Fibroblast of pulmonary artery (primary cell): ENCODE measurements around the gene MBOAT2.

Experiments
- DNase-seq: peaks from one replicate; pipeline ENCODE4 v3.0.0-alpha.2; 2010; ENCODE audit warnings: low read depth
- H3K4me3 ChIP-seq: replicated peaks from 2 replicates; pipeline ENCODE4 v1.5.1; 2011; ENCODE audit warnings: low read depth, mild to moderate bottlenecking, control low read depth, low read length, moderate library complexity
- CTCF ChIP-seq: IDR thresholded peaks from 2 replicates; pipeline ENCODE4 v1.5.1; 2011; ENCODE audit warnings: mild to moderate bottlenecking, control low read depth, low read length, inconsistent platforms; ENCODE audit errors: missing control alignments

MBOAT2 gene

GRCh38 chr2:8957628-8958027 is 45.9 kb downstream of the MBOAT2 start:
- no peak for TF ChIP-seq CTCF
- no peak overlapping the region for H3K4me3 ChIP-seq

DNA sequence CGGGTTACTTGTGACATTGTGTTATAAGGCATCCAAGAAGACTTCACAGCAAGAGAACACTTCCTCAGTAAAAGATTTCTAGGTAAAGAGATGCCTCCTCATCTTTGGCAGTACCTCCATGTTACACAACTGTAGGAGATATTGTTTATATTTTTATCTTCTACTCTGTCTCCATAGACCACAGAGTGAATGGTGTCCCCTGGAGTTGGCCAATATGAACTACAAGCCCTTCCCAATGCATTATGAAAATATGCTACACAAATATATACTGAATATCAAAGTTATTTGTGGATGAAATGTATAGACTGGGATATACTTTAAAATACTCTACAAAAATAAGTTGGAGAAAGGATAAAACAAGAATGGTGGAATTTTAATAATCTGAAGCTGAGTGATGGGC is 46.7 kb downstream of the MBOAT2 start:
- no peak for DNase-seq
- no peak overlapping the region for H3K4me3 ChIP-seq
- peak; percentile 25 for TF ChIP-seq CTCF

More at GRCh38 chr2:8957628-8958027, 45.9 kb downstream of the MBOAT2 start:
- no peak for DNase-seq

- no peak for TF ChIP-seq CTCF
- DNase-seq: no peak
- no peak overlapping the region for H3K4me3 ChIP-seq
These were observed 48.5 kb downstream of the MBOAT2 start for GRCh38 chr2:8954990-8955389.

GRCh38 chr2:8953525-8953924 is 50.0 kb downstream of the MBOAT2 start:
- no peak overlapping the region for H3K4me3 ChIP-seq
- no peak for TF ChIP-seq CTCF
- no peak for DNase-seq

DNA sequence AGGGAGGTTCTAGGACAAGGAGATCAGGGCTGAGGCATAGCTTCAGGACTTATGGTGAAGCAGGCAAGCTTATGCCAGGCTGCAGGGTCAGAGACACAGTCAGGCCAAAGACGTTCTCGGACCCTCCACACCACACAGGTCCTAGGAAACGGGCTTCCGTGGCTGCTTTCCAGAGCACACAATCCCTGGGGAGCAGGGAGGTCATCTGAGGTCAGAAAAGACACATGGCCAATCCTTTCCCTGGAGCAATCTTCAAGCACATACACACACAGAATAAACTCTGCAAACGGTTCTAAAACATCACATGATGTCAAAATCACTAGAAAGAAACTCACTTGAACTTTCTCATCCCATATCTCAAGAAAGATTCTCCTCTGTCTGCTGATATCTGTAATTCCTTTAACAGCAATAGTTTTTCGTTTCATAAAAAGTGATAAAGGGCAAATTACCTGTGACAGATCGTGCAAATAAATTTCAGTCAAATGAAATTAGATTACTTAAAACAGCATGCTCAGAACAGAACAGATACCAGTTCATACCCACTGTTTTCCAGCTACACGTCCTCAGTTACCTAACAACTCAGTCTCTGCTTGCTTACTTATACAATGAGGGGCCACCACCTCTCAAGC is 63.9 kb downstream of the MBOAT2 start:
- no peak overlapping the region for H3K4me3 ChIP-seq
- DNase-seq: no peak
- no peak for TF ChIP-seq CTCF

DNA sequence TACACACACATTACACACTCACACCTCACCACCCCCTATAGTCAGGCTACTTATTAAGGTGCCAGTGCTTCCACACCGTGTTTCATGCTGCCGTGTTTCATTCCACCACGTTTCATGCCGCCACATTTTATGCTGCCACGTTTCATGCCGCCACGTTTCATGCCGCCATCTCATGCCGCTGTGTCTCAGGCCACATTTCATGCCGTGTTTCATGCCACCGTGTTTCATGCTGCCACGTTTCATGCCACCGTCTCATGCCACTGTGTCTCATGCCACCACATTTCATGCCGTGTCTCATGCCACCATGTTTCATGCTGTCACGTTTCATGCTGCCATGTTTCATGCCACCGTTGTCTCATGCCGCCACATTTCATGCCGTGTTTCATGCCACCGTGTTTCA is 65.1 kb downstream of the MBOAT2 start:
- DNase-seq: no peak

More for the DNA sequence above, 65.1 kb downstream of the MBOAT2 start:
- TF ChIP-seq CTCF: no peak
- H3K4me3 ChIP-seq: no peak overlapping the region
